GM12865 (cell line): Measurements from ENCODE around the gene MCCC1.

Experiments used
- DNase-seq: peaks from one replicate; pipeline ENCODE4 v3.0.0; 2010; ENCODE audit warnings: low read depth
- H3K4me3 ChIP-seq: 2 replicates; pipeline ENCODE4 v1.5.1; 2011; ENCODE audit warnings: mild to moderate bottlenecking, low read depth, low read length, control low read depth
- CTCF ChIP-seq: IDR thresholded peaks from 2 replicates; pipeline ENCODE4 v1.5.1; 2011; ENCODE audit warnings: low read length, control low read depth, low read depth, inconsistent platforms; ENCODE audit not compliant: insufficient read depth; ENCODE audit errors: missing control alignments

Gene MCCC1

GRCh38 chr3:182967218-182968204, 131.8 kb downstream of the MCCC1 start:
- peak; percentile 58 for DNase-seq
- no peak for TF ChIP-seq CTCF
- H3K4me3 ChIP-seq, result peak overlapping the region; percentile 31; the same call in 1 of the 2 replicates

- H3K4me3 ChIP-seq, result no peak overlapping the region
- no peak for TF ChIP-seq CTCF
- no peak for DNase-seq
Measured at GRCh38 chr3:182965861-182966366, 133.4 kb downstream of the MCCC1 start.
